Uterus (tissue), 4 donors: ENCODE results near the gene DOP1A. TPM values are rescaled to one million over a fixed set of nuclear protein-coding genes. Genes with fewer than 3 reads are reported as not detected.

Experiments used
- DNase-seq, 2 donors: peaks; one replicate each; pipeline ENCODE4 v3.0.0-alpha.2; 2019 to 2020
- H3K27ac ChIP-seq, 2 donors: fragments of 200-600 bp; sonication (generic); 1 replicate in 1 of 2; 2 replicates in 1 of 2; pipeline ENCODE4 v1.5.1; 2016 to 2018
- H3K27me3 ChIP-seq, 2 donors: fragments of 200-600 bp; sonication (generic); one replicate each; pipeline ENCODE4 v1.5.1; 2018 to 2019; ENCODE audit warnings: control low read depth in 1 of 2
- H3K36me3 ChIP-seq, 2 donors: fragments of 200-600 bp; sonication (generic); one replicate each; pipeline ENCODE4 v1.5.1; 2019; ENCODE audit warnings: control low read depth in 1 of 2
- H3K4me1 ChIP-seq, 2 donors: fragments of 200-600 bp; sonication (generic); one replicate each; pipeline ENCODE4 v1.5.1; 2018 to 2019; ENCODE audit warnings: control low read depth in 1 of 2
- H3K4me3 ChIP-seq, 2 donors: fragments of 200-600 bp; sonication (generic); 1 replicate in 1 of 2; 2 replicates in 1 of 2; pipeline ENCODE4 v1.5.1; 2018 to 2019; ENCODE audit warnings: mild to moderate bottlenecking in 1 of 2
- H3K9me3 ChIP-seq, 2 donors: fragments of 200-600 bp; sonication (generic); one replicate each; pipeline ENCODE4 v1.5.1; 2019; ENCODE audit warnings: control low read depth in 1 of 2
- POLR2A ChIP-seq, 2 donors: fragments of 450-650 bp; IDR thresholded peaks; one replicate each; pipeline ENCODE4 v1.6.1; 2016; ENCODE audit warnings: antibody characterized with exemption in 2 of 2, mild to moderate bottlenecking in 1 of 2, moderate library complexity in 1 of 2
- intact Hi-C: fragments of 100-400 bp; cut with DNase I; formaldehyde crosslinking; loops from one replicate; pipeline ENCODE4 v1.15.1; 2023; ENCODE audit warnings: low total_unique reads
- total RNA-seq, 4 donors: library from RNA; depleted of rRNA in 3 of 4; stranded (reverse); fragments of >200 nt in 3 of 4; gene quantifications; one replicate each; pipeline versions ENCODE4 v1.1.0 to v1.2.4, GENCODE V29; 2014 to 2023
- TF ChIP-seq, protein P1 (sequence below), 4 experiments: fragments of 200-600 bp in 2 of 4; fragments of 450-650 bp in 2 of 4; sonication (generic) in 2 of 4; IDR thresholded peaks; one replicate each; pipeline ENCODE4 v1.5.1; 2016 to 2019; ENCODE audit warnings: antibody characterized with exemption in 4 of 4, mild to moderate bottlenecking in 2 of 4, moderate library complexity in 1 of 4
- donor health status: DM: yes; HTN: yes; CAD: no.

The DOP1A gene
- total RNA-seq, 4 donors from 2014 or later = 12.9 to 88.8 (median 31.7) TPM

DNA sequence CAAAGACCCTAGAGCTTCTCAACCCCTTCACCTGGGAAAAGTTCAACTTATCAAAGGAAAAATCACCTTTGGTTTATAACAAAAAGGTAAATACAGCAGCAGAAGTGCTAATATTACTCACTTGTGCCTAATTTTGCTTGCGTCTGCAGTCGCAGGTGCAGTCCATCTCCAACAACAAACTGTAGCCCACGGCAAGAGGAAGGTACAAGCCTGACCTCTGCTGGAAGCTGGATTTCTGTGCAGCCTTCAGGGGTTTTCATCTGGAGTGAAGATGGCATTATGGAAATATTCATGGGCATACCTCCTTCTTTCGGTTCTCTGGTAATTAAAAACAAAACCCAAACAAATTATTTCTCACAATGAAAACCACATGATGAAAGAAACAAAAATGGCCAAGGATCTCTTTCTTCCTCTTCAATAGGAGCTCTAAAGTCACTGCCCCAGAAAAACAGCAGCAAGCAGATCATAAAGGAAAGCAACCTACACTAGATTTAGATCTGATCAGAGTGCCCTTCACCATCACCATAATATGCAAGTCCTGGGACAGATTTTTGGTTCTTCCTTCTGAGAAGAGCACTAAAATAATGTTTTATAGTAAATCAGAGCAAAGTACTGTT lies 9.7 kb upstream of the DOP1A start:
- Histone ChIP-seq H3K4me3 (no peak overlapping the region), H3K9me3 (no peaks in the 10 kb centered on the region), H3K4me1 (no peaks in the 10 kb centered on the region), H3K27me3 (no peaks in the 10 kb centered on the region), H3K27ac (no peak overlapping the region), H3K36me3 (no peaks in the 10 kb centered on the region)
- intact Hi-C loops = no loop called here
- TF ChIP-seq, protein P1, sequence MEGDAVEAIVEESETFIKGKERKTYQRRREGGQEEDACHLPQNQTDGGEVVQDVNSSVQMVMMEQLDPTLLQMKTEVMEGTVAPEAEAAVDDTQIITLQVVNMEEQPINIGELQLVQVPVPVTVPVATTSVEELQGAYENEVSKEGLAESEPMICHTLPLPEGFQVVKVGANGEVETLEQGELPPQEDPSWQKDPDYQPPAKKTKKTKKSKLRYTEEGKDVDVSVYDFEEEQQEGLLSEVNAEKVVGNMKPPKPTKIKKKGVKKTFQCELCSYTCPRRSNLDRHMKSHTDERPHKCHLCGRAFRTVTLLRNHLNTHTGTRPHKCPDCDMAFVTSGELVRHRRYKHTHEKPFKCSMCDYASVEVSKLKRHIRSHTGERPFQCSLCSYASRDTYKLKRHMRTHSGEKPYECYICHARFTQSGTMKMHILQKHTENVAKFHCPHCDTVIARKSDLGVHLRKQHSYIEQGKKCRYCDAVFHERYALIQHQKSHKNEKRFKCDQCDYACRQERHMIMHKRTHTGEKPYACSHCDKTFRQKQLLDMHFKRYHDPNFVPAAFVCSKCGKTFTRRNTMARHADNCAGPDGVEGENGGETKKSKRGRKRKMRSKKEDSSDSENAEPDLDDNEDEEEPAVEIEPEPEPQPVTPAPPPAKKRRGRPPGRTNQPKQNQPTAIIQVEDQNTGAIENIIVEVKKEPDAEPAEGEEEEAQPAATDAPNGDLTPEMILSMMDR (IDR thresholded peaks at IDR 0.05) = peak; percentile 37 to 53 (median 43)
- no peak for TF ChIP-seq POLR2A (IDR thresholded peaks at IDR 0.05)
- DNase-seq = no peak

DNA sequence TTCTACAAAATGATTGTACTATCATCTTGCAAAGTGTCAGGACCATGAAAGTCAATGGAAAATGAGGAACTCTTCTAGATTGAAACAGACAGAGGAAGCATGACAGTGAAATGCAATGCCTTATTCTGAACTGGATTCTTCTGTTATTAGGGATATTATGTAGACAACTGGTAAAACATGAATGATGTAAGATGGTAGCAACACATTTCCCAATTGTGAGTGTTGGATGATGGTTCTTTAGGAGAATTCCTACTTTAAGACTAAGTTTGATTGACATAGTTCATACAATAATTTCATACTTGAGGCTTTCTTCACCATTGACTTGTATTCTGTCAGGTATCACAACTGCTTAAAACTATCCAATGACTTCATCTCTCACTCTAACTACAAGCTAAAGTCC lies 6.3 kb upstream of the DOP1A start:
- H3K36me3 ChIP-seq = no peaks in the 10 kb centered on the region
- TF ChIP-seq, protein P1 (IDR thresholded peaks at IDR 0.05) = no peak
- TF ChIP-seq POLR2A (IDR thresholded peaks at IDR 0.05) = no peak
- intact Hi-C loops = loop anchor here (10.0 kb wide), 1 partner anchor 144 kb away; no protein-coding TSS in a partner anchor
- no peak for DNase-seq
- H3K4me3 ChIP-seq = no peak overlapping the region
- no peak overlapping the region for H3K27ac ChIP-seq
- no peaks in the 10 kb centered on the region for H3K27me3 ChIP-seq
- no peaks in the 10 kb centered on the region for H3K4me1 ChIP-seq
- H3K9me3 ChIP-seq = no peaks in the 10 kb centered on the region

DNA sequence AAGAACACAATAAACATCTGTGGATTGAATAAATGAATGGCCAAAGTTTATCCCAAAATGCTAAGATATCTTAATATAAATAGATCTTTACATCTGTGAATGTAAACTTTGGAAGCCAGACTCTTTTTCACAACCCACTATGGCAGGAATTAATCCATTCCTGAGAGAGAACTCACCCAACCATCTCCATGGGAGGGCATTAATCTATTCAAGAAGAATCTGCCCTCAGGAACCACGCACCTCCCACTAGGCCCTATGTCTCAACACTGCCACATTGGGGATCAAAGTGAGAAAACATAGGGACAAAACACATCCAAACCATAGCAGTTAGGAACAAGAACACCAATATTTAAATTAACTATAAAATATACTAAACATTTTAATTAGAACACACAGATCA lies 5.2 kb upstream of the DOP1A start:
- Histone ChIP-seq H3K9me3 (no peaks in the 10 kb centered on the region), H3K27me3 (no peaks in the 10 kb centered on the region), H3K27ac (no peak overlapping the region), H3K4me1 (no peaks in the 10 kb centered on the region), H3K4me3 (no peak overlapping the region), H3K36me3 (no peaks in the 10 kb centered on the region)
- TF ChIP-seq, protein P1 (IDR thresholded peaks at IDR 0.05) = no peak
- TF ChIP-seq POLR2A (IDR thresholded peaks at IDR 0.05) = no peak
- no peak for DNase-seq
- intact Hi-C loops = loop anchor here (10.0 kb wide), 1 partner anchor 143 kb away; no protein-coding TSS in a partner anchor

DNA sequence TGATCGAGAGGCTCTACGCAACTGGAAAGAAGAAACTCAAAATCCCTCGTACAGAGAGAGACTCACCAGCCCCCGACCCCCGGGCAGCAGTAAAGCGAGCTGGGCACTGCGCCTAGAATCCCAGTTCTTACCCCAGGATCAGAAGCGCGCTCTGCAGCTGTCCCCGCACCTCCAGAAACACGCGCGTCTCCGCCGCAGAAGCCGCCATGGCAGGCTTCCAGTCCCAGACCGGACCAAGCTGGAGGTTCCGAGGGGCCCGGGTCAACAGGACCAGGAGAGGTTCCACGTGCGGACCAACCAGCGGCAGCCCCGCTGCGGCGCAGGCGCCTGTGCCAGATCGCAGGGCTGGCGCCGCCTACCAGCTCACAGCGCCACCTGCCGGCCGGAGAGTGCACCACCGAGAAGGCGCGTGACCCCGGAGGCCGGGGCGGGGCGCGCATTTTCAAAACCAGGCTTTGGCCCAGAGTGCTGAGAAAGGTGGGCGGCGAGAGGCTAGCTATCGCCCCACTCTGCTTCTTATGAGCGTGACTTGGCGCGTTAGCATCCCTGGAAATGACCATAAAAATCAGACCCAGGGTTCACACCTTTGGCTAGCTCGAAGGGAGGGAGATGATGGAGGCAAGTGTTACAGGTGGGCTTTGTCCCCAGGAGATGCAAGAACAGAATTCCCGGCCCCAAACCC lies 1.8 kb upstream of the DOP1A start, which contains the start of gene UBE3D:
Gene UBE3D (minus strand): TSS at position 331 of the 682 bp plus-strand sequence. CDS start 123 bp downstream, at position 208.
- no peaks in the 10 kb centered on the region for H3K4me1 ChIP-seq
- H3K36me3 ChIP-seq = no peaks in the 10 kb centered on the region
- peak within 1 kb of the TSS; percentile 58 to 68 for H3K27ac ChIP-seq
- H3K27me3 ChIP-seq = no peaks in the 10 kb centered on the region
- H3K4me3 ChIP-seq = peak within 1 kb of the TSS; percentile 60 to 72
- intact Hi-C loops = loop anchor here (10.0 kb wide), 1 partner anchor 139 kb away; no protein-coding TSS in a partner anchor
- TF ChIP-seq POLR2A (IDR thresholded peaks at IDR 0.05) = peak in 1 of 2 donors; percentile 39
- TF ChIP-seq, protein P1 (IDR thresholded peaks at IDR 0.05) = peak; percentile 95 to 98 (median 96)
- peak; percentile 87 to 88 for DNase-seq
- no peaks in the 10 kb centered on the region for H3K9me3 ChIP-seq

DNA sequence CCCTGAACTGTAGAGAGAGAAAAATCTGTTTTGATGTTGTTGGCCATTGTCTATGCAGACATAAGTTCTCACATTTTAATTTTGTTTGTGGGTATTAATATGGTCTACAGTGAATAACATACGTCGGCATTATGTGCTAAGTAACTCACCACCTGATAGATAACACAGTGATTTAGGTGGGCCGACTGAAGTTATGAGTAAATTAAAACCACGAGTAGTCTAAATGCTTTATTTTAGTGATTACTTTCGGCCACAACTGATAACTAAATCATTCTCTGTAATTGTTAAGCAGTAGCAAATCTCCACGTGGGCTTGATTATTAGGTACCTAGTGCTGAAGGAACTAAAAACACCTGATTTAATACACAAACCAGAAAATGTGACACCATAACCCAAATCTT lies 1.1 kb downstream of the DOP1A start:
- Histone ChIP-seq H3K27ac (peak overlapping the region; percentile 63 to 87), H3K36me3 (no peaks in the 10 kb centered on the region), H3K4me3 (peak overlapping the region in 1 of 2 donors; percentile 95), H3K27me3 (no peaks in the 10 kb centered on the region), H3K4me1 (no peaks in the 10 kb centered on the region), H3K9me3 (no peaks in the 10 kb centered on the region)
- TF ChIP-seq, protein P1 (IDR thresholded peaks at IDR 0.05) = no peak
- TF ChIP-seq POLR2A (IDR thresholded peaks at IDR 0.05) = no peak
- intact Hi-C loops = loop anchor here (10.0 kb wide), 1 partner anchor 136 kb away; no protein-coding TSS in a partner anchor
- DNase-seq = no peak
